Activated gamma-delta T cell treated with Interleukin-2 at 50 U/mL for 16 hours (primary cell): Measurements from ENCODE around the gene LIMS3.
"Not testable (repeated sequence)": the region's sequence is repeated elsewhere in the genome, so short reads cannot be mapped to it uniquely, and the experiment has no call there.

Experiments used
- DNase-seq: peaks from one replicate; pipeline ENCODE4 v3.0.0-alpha.2; 2020

Gene LIMS3

GRCh38 chr2:109927803-109928202, 29.3 kb downstream of the LIMS3 start:
- DNase-seq = not testable (repeated sequence)

GRCh38 chr2:109929222-109929621, 30.7 kb downstream of the LIMS3 start:
- not testable (repeated sequence) for DNase-seq

GRCh38 chr2:109936534-109936933, 38.0 kb downstream of the LIMS3 start:
- not testable (repeated sequence) for DNase-seq

GRCh38 chr2:109945362-109945761, 46.9 kb downstream of the LIMS3 start:
- not testable (repeated sequence) for DNase-seq

GRCh38 chr2:109947262-109947958, 48.9 kb downstream of the LIMS3 start:
- DNase-seq = not testable (repeated sequence)

DNA sequence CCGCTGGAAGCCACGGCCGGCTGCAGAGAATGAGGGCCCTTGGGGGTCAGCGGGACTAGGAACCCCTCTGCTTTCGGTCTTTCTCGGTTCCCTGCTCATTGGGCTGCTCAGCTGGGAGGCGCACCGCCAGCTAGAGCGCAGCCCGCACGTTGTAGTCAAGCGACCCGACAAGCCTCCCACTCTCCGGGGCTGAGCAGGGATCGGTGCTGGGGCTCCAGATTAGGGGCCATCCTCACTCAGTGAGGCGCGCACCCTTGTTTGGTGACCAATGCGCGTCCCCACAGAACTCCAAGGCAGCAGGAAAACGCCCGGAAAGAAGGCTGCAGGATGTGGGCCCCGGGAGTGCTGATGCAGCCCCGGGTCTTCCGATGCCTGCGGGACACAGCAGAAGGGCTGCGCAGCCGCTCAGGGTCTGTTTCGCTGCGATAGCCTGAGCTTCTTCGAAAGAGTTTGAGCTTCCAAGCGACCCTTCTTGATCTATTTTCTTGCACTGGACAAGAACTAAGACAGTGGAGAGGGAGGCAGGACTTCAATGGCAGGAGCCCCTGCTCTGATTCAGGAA, 49.6 kb downstream of the LIMS3 start:
- DNase-seq = not testable (repeated sequence)

GRCh38 chr2:109950146-109950843, 51.8 kb downstream of the LIMS3 start:
- DNase-seq = not testable (repeated sequence)

DNA sequence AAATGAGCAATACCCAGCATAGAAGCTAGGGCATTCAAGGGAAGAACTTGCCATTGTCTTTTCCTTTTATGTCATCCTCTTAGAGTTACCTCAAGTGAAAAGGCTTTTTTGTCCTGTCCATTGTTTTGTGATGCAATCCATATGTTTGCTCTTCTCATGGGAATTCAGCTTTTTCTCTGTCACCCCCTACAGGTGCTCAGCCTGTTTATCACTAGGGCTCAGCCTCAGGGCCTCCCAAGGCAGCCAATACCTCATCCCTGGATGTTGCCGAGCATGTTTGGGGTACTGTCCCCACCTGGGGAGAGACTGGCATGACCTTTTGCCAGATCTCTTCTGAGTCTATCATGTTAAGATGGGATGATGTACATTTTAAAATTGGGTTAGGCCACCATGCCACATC, 65.5 kb downstream of the LIMS3 start:
- DNase-seq = not testable (repeated sequence)

GRCh38 chr2:109965482-109965881, 67.0 kb downstream of the LIMS3 start:
- not testable (repeated sequence) for DNase-seq

DNA sequence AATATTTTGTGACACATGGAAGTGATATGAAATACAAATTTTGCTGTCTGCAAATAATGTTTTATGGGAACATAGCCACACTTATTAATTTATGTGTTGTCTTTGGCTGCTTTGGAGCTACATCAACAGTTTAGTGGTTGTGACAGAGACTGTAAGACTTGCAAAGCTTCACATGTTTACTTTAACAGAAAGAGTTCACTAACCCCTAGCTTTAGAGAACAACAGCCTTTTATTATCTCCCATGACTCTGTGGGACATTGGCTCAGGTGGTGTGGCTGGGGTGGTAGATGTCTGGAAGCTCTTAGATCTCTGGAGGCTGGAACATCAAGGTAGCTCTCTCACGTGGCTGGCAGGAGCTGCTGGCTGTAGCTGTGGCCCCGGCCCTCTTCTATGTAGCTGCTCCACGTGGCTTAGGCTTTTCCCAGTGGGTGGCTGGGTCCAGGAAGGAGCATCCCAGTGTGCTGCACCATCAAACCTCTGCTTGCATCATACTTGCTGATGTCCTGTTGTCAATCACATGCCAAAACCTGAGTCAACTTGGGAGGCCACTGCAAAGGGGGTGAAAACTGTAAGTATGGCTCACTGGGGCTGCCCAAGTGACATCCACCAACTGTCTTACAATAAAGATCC, 67.7 kb downstream of the LIMS3 start:
- DNase-seq = not testable (repeated sequence)

DNA sequence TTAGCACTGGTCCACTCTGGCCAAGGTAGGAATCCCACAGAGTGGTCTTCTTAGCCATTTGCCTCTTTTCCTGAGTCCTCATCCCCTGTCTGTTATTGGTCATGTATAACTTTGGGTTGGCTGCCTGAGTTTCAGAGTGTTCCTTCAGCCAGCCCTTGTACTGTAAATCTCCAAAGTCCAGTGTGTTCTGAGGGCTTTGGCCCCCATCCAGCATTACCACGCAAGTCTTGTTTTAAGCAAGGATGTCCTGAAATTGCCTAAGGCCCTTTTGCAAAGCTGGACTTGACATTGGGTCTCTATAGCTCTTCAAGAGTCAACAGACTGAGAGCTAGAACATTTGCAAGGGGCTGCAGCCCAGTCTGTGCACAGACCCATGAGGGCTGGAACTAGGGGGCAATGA, 68.4 kb downstream of the LIMS3 start:
- DNase-seq = not testable (repeated sequence)

GRCh38 chr2:109969864-109970263, 71.4 kb downstream of the LIMS3 start:
- DNase-seq = not testable (repeated sequence)

DNA sequence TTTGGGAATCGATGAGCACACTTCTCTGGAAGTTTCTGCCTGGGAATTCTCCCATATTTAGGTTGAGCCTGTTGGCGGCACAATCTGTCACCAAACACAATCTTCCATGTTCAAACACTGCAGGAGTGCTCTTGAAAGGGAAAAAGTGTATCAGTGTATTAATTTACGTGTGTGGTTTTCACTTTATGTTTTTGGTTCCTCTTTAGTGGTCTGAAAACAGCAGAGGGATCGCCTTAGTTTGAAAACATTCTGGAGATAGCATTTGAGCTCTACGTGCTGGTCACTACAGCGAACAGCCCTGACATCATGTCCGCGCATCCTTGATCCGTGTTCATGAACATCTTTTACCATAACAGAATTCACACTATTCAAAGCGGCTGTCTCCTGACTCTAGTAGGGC, 73.2 kb downstream of the LIMS3 start:
- DNase-seq = not testable (repeated sequence)
